Measurements from ENCODE around the gene MGLL. TPM values are rescaled to one million over a fixed set of nuclear protein-coding genes. Genes with fewer than 3 reads are reported as not detected.

The MGLL gene
- total RNA-seq, 1 experiment from 2014 or later: 0.94 TPM

GRCh38 chr3:127811717-127812116 lies 10.6 kb downstream of the MGLL start:
- POLR2A ChIA-PET: no interaction called here
- ATAC-seq (no peak), DNase-seq (ENCODE audit: low spot score) (no peak)
- Mint-ChIP-seq H3K4me3 (no peak overlapping the region), H3K27ac (no peak overlapping the region), H3K9me3 (peaks cover 14% of the 10 kb centered on the region), H3K36me3 (no peaks in the 10 kb centered on the region), H3K27me3 (ENCODE audit: low read depth) (no peaks in the 10 kb centered on the region; the same call in 1 of the 2 replicates), H3K4me1 (no peaks in the 10 kb centered on the region)
- CTCF ChIA-PET: no interaction called here
- no peak for TF ChIP-seq ESRRA (CRISPR knock-in tag; IDR thresholded peaks at IDR 0.05; ENCODE audit: borderline replicate concordance)
- no peak for TF ChIP-seq MXD4 (CRISPR knock-in tag; IDR thresholded peaks at IDR 0.05; ENCODE audit: borderline replicate concordance)
- no peak for TF ChIP-seq CTCF (IDR thresholded peaks at IDR 0.05)
- no peak for TF ChIP-seq HMGA2 (CRISPR knock-in tag; IDR thresholded peaks at IDR 0.05)
- no peak for TF ChIP-seq NR3C1 (CRISPR knock-in tag; conservative IDR thresholded peaks at IDR 0.05; ENCODE audit: low read depth)
- TF ChIP-seq ZNF263 (CRISPR knock-in tag; IDR thresholded peaks at IDR 0.05; ENCODE audit: low read depth): no peak
- TF ChIP-seq ZNF671 (CRISPR knock-in tag; IDR thresholded peaks at IDR 0.05): no peak
- TF ChIP-seq, protein P1, sequence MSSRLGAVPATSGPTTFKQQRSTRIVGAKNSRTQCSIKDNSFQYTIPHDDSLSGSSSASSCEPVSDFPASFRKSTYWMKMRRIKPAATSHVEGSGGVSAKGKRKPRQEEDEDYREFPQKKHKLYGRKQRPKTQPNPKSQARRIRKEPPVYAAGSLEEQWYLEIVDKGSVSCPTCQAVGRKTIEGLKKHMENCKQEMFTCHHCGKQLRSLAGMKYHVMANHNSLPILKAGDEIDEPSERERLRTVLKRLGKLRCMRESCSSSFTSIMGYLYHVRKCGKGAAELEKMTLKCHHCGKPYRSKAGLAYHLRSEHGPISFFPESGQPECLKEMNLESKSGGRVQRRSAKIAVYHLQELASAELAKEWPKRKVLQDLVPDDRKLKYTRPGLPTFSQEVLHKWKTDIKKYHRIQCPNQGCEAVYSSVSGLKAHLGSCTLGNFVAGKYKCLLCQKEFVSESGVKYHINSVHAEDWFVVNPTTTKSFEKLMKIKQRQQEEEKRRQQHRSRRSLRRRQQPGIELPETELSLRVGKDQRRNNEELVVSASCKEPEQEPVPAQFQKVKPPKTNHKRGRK (CRISPR knock-in tag; IDR thresholded peaks at IDR 0.05; ENCODE audit: borderline replicate concordance): no peak
- no peak for TF ChIP-seq MLX (CRISPR knock-in tag; IDR thresholded peaks at IDR 0.05)
- TF ChIP-seq, protein P2, sequence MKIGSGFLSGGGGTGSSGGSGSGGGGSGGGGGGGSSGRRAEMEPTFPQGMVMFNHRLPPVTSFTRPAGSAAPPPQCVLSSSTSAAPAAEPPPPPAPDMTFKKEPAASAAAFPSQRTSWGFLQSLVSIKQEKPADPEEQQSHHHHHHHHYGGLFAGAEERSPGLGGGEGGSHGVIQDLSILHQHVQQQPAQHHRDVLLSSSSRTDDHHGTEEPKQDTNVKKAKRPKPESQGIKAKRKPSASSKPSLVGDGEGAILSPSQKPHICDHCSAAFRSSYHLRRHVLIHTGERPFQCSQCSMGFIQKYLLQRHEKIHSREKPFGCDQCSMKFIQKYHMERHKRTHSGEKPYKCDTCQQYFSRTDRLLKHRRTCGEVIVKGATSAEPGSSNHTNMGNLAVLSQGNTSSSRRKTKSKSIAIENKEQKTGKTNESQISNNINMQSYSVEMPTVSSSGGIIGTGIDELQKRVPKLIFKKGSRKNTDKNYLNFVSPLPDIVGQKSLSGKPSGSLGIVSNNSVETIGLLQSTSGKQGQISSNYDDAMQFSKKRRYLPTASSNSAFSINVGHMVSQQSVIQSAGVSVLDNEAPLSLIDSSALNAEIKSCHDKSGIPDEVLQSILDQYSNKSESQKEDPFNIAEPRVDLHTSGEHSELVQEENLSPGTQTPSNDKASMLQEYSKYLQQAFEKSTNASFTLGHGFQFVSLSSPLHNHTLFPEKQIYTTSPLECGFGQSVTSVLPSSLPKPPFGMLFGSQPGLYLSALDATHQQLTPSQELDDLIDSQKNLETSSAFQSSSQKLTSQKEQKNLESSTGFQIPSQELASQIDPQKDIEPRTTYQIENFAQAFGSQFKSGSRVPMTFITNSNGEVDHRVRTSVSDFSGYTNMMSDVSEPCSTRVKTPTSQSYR (CRISPR knock-in tag; IDR thresholded peaks at IDR 0.05): no peak
- TF ChIP-seq GRHL2 (CRISPR knock-in tag; IDR thresholded peaks at IDR 0.05; ENCODE audit: insufficient replicate concordance, severe bottlenecking): no peak
- no peak for TF ChIP-seq GABPB1 (CRISPR knock-in tag; IDR thresholded peaks at IDR 0.05)
- TF ChIP-seq OVOL2 (CRISPR knock-in tag; IDR thresholded peaks at IDR 0.05; ENCODE audit: borderline replicate concordance): no peak
- TF ChIP-seq ZNF396 (CRISPR knock-in tag; IDR thresholded peaks at IDR 0.05; ENCODE audit: borderline replicate concordance): no peak
- no peak for TF ChIP-seq ZBTB43 (CRISPR knock-in tag; IDR thresholded peaks at IDR 0.05)
- TF ChIP-seq FOXK1 (CRISPR knock-in tag; IDR thresholded peaks at IDR 0.05): no peak
- TF ChIP-seq SOX15 (CRISPR knock-in tag; IDR thresholded peaks at IDR 0.05): no peak
- TF ChIP-seq, protein P3, sequence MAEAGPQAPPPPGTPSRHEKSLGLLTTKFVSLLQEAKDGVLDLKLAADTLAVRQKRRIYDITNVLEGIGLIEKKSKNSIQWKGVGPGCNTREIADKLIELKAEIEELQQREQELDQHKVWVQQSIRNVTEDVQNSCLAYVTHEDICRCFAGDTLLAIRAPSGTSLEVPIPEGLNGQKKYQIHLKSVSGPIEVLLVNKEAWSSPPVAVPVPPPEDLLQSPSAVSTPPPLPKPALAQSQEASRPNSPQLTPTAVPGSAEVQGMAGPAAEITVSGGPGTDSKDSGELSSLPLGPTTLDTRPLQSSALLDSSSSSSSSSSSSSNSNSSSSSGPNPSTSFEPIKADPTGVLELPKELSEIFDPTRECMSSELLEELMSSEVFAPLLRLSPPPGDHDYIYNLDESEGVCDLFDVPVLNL (CRISPR knock-in tag; IDR thresholded peaks at IDR 0.05; ENCODE audit: borderline replicate concordance, low read depth): no peak
